ENCODE results near the gene RORC. TPM values are rescaled to one million over a fixed set of nuclear protein-coding genes. Genes with fewer than 3 reads are reported as not detected.

Gene RORC
- total and polyA plus RNA-seq, 2 donors from 2014 or later = 19.1 to 34.5 TPM

DNA sequence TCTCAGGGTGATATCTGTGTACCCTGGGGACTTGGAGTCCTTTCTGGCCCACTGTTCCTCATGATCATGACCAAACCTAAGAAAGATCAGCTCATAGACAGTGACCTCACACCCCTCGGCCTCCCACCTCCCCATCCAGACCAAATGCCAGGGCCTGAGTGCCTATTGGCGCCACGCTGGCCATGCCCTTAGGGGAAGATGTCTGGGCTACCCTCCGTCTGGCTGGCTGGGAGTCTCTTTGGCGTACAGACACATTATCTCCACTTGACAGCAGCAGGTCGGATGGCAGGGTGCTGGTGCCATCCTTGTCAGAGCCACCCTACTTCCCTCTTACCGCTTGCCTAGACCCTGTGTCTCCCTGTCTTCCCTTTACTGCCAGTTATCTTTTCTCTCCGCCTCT is 8.4 kb downstream of the RORC start:
- H3K9me3 ChIP-seq (ENCODE audit: control insufficient read depth in 2 of 3, insufficient read depth in 1 of 3, low read length in 3 of 3) = no peaks in the 10 kb centered on the region
- H3K4me3 ChIP-seq (ENCODE audit: low read length in 3 of 3) = no peak overlapping the region
- H3K27me3 ChIP-seq (ENCODE audit: control insufficient read depth, insufficient read depth, low read length) = no peaks in the 10 kb centered on the region
- FAIRE-seq (no peak), DNase-seq (no peak)
- H3K27ac ChIP-seq (ENCODE audit: low read depth in 2 of 2, low read length in 2 of 2) = no peak overlapping the region
- peak overlapping the region in 1 of 3 donors; percentile 34 for H3K9ac ChIP-seq (ENCODE audit: low read length in 3 of 3)
- TF ChIP-seq, protein P1, sequence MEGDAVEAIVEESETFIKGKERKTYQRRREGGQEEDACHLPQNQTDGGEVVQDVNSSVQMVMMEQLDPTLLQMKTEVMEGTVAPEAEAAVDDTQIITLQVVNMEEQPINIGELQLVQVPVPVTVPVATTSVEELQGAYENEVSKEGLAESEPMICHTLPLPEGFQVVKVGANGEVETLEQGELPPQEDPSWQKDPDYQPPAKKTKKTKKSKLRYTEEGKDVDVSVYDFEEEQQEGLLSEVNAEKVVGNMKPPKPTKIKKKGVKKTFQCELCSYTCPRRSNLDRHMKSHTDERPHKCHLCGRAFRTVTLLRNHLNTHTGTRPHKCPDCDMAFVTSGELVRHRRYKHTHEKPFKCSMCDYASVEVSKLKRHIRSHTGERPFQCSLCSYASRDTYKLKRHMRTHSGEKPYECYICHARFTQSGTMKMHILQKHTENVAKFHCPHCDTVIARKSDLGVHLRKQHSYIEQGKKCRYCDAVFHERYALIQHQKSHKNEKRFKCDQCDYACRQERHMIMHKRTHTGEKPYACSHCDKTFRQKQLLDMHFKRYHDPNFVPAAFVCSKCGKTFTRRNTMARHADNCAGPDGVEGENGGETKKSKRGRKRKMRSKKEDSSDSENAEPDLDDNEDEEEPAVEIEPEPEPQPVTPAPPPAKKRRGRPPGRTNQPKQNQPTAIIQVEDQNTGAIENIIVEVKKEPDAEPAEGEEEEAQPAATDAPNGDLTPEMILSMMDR (IDR thresholded peaks at IDR 0.05; ENCODE audit: borderline replicate concordance, extremely low read depth, insufficient read depth) = no peak
- H3K36me3 ChIP-seq (ENCODE audit: control insufficient read depth in 2 of 3, insufficient read depth in 3 of 3, low read length in 3 of 3) = peaks cover 0 to 4% (median 1%) of the 10 kb centered on the region in 3 donors
- intact Hi-C loops (cut with DNase I) = no loop called here
- peaks cover 0 to 9% (median 5%) of the 10 kb centered on the region in 3 donors for H3K4me1 ChIP-seq (ENCODE audit: control insufficient read depth in 2 of 3, insufficient read depth in 2 of 3, low read depth in 1 of 3, low read length in 3 of 3)

DNA sequence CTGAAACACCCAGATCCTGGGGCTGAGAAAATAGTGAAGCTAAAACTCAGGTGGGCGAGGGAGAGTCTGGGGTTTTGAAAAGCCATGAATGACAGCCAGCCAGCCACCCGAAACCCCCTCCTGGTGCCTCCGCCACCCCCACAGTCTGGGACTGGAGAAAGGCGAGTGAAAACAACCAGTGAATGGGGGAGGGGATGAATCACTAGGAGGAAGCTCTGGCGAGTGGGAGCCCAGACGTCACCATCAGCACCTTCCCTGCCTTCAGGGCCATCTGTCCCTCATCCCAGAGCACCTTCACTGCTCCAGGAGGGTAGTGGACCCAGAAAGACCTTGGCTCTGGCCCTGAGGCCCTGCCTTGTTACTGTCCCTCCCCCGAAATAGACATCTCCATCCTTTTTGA is 9.2 kb downstream of the RORC start:
- DNase-seq (peak in 4 of 5 donors; percentile 62 to 74 (median 70)), FAIRE-seq (no peak)
- TF ChIP-seq, protein P1 (IDR thresholded peaks at IDR 0.05; ENCODE audit: borderline replicate concordance, extremely low read depth, insufficient read depth) = no peak
- Histone ChIP-seq H3K4me1 (ENCODE audit: control insufficient read depth in 2 of 3, insufficient read depth in 2 of 3, low read depth in 1 of 3, low read length in 3 of 3) (peaks cover 0 to 5% (median 5%) of the 10 kb centered on the region in 3 donors), H3K9me3 (ENCODE audit: control insufficient read depth in 2 of 3, insufficient read depth in 1 of 3, low read length in 3 of 3) (no peaks in the 10 kb centered on the region), H3K9ac (ENCODE audit: low read length in 3 of 3) (peak overlapping the region in 1 of 3 donors; percentile 34), H3K4me3 (ENCODE audit: low read length in 3 of 3) (no peak overlapping the region), H3K36me3 (ENCODE audit: control insufficient read depth in 2 of 3, insufficient read depth in 3 of 3, low read length in 3 of 3) (peaks cover 0 to 4% (median 4%) of the 10 kb centered on the region in 3 donors), H3K27ac (ENCODE audit: low read depth in 2 of 2, low read length in 2 of 2) (no peak overlapping the region), H3K27me3 (ENCODE audit: control insufficient read depth, insufficient read depth, low read length) (no peaks in the 10 kb centered on the region)
- intact Hi-C loops (cut with DNase I) = no loop called here

DNA sequence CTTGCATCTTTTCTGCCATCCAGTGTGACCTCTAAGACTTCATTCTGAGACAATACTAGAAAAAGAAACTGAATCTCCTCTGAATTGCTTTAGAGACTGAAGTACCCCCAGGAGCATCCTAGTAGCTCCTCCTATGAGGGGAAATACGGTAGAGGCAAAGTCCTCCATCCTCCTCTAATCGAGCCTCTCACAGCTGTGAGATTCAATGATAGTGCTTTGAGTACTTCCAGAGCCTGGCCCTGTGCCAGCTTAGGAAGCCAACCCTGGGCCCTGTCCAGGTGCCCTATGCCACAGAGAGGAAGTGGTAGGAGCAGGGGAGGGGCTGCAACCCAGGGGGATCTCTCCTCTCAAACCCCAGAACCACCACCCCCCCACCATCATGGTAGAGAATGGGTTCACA is 10.7 kb downstream of the RORC start:
- H3K4me3 ChIP-seq (ENCODE audit: low read length in 3 of 3) = no peak overlapping the region
- H3K9ac ChIP-seq (ENCODE audit: low read length in 3 of 3) = no peak overlapping the region
- H3K9me3 ChIP-seq (ENCODE audit: control insufficient read depth in 2 of 3, insufficient read depth in 1 of 3, low read length in 3 of 3) = no peaks in the 10 kb centered on the region
- TF ChIP-seq, protein P1 (IDR thresholded peaks at IDR 0.05; ENCODE audit: borderline replicate concordance, extremely low read depth, insufficient read depth) = no peak
- no peak overlapping the region for H3K27ac ChIP-seq (ENCODE audit: low read depth in 2 of 2, low read length in 2 of 2)
- DNase-seq (no peak), FAIRE-seq (no peak)
- H3K36me3 ChIP-seq (ENCODE audit: control insufficient read depth in 2 of 3, insufficient read depth in 3 of 3, low read length in 3 of 3) = peaks cover 0 to 17% (median 4%) of the 10 kb centered on the region in 3 donors
- intact Hi-C loops (cut with DNase I) = no loop called here
- H3K27me3 ChIP-seq (ENCODE audit: control insufficient read depth, insufficient read depth, low read length) = no peaks in the 10 kb centered on the region
- H3K4me1 ChIP-seq (ENCODE audit: control insufficient read depth in 2 of 3, insufficient read depth in 2 of 3, low read depth in 1 of 3, low read length in 3 of 3) = peaks cover 0 to 5% (median 5%) of the 10 kb centered on the region in 3 donors
